ENCODE measurements around the gene COQ9. TPM values are rescaled to one million over a fixed set of nuclear protein-coding genes. Genes with fewer than 3 reads are reported as not detected.

COQ9 gene
- total RNA-seq, 1 experiment from 2014 or later: 67.4 TPM

GRCh38 chr16:57500578-57501111 lies 53.4 kb downstream of the COQ9 start:
- TF ChIP-seq EZH2 (IDR thresholded peaks at IDR 0.05; ENCODE audit: low read length, unreplicated experiment): no peak
- TF ChIP-seq CTCF (conservative IDR thresholded peaks at IDR 0.05; ENCODE audit: low read depth, low read length): no peak
- no peak for TF ChIP-seq EZH2phosphoT487 (IDR thresholded peaks at IDR 0.05; ENCODE audit: borderline replicate concordance, low read length)
- H3K9ac ChIP-seq (ENCODE audit: low read length): no peak overlapping the region
- intact Hi-C loops (cut with micrococcal nuclease): no loop called here
- no peaks in the 10 kb centered on the region for H3K36me3 ChIP-seq (ENCODE audit: low read depth, low read length)
- no peaks in the 10 kb centered on the region for H4K20me1 ChIP-seq (ENCODE audit: low read length)
- no peak overlapping the region for H2AFZ ChIP-seq (ENCODE audit: low read length)
- H3K4me3 ChIP-seq (ENCODE audit: low read length): no peak overlapping the region
- H3K9me2 ChIP-seq (replicated peaks; ENCODE audit: low read length): no peaks in the 10 kb centered on the region
- no peak for ATAC-seq
- H3K27me3 ChIP-seq (ENCODE audit: low read length): no peaks in the 10 kb centered on the region
- ChIA-PET POLR2A (ENCODE audit: unreplicated experiment) (no interaction called here), CTCF (interaction anchor here (0.9 kb wide), 1 partner anchor 13 kb away, joined by 4 read pairs; no protein-coding TSS in a partner anchor)
- no peaks in the 10 kb centered on the region for H3K4me1 ChIP-seq (ENCODE audit: insufficient read depth, low read length)
- no peak overlapping the region for H3K4me2 ChIP-seq (ENCODE audit: low read length)
- no peaks in the 10 kb centered on the region for H3F3A ChIP-seq (ENCODE audit: low read length, unreplicated experiment)
- no peaks in the 10 kb centered on the region for H3K9me3 ChIP-seq (ENCODE audit: low read length)
- no TSS peak for BruUV-seq (replicated peaks)
- no peak for DNase-seq
- no peaks in the 10 kb centered on the region for H3K79me2 ChIP-seq (ENCODE audit: low read length)
- H3K27ac ChIP-seq (ENCODE audit: low read length): no peak overlapping the region

GRCh38 chr16:57501492-57501891 lies 54.2 kb downstream of the COQ9 start:
- no peak overlapping the region for H3K27ac ChIP-seq (ENCODE audit: low read length)
- BruUV-seq (replicated peaks): no TSS peak
- H3K4me3 ChIP-seq (ENCODE audit: low read length): no peak overlapping the region
- ATAC-seq: no peak
- intact Hi-C loops (cut with micrococcal nuclease): no loop called here
- H3K9ac ChIP-seq (ENCODE audit: low read length): no peak overlapping the region
- no peak for DNase-seq
- H3K79me2 ChIP-seq (ENCODE audit: low read length): no peaks in the 10 kb centered on the region
- H2AFZ ChIP-seq (ENCODE audit: low read length): no peak overlapping the region
- no peaks in the 10 kb centered on the region for H3K9me2 ChIP-seq (replicated peaks; ENCODE audit: low read length)
- H3F3A ChIP-seq (ENCODE audit: low read length, unreplicated experiment): no peaks in the 10 kb centered on the region
- POLR2A ChIA-PET (ENCODE audit: unreplicated experiment): no interaction called here
- TF ChIP-seq EZH2phosphoT487 (IDR thresholded peaks at IDR 0.05; ENCODE audit: borderline replicate concordance, low read length): no peak
- no peak for TF ChIP-seq EZH2 (IDR thresholded peaks at IDR 0.05; ENCODE audit: low read length, unreplicated experiment)
- TF ChIP-seq CTCF (conservative IDR thresholded peaks at IDR 0.05; ENCODE audit: low read depth, low read length): no peak
- H3K9me3 ChIP-seq (ENCODE audit: low read length): no peaks in the 10 kb centered on the region
- no peaks in the 10 kb centered on the region for H3K27me3 ChIP-seq (ENCODE audit: low read length)
- H3K4me1 ChIP-seq (ENCODE audit: insufficient read depth, low read length): no peaks in the 10 kb centered on the region
- no peak overlapping the region for H3K4me2 ChIP-seq (ENCODE audit: low read length)
- no peaks in the 10 kb centered on the region for H3K36me3 ChIP-seq (ENCODE audit: low read depth, low read length)
- H4K20me1 ChIP-seq (ENCODE audit: low read length): no peaks in the 10 kb centered on the region
- CTCF ChIA-PET: no interaction called here

GRCh38 chr16:57502048-57502775 lies 54.9 kb downstream of the COQ9 start:
- Histone ChIP-seq H3K27ac (ENCODE audit: low read length) (no peak overlapping the region), H3K9me3 (ENCODE audit: low read length) (no peaks in the 10 kb centered on the region), H3K9ac (ENCODE audit: low read length) (no peak overlapping the region), H3K4me1 (ENCODE audit: insufficient read depth, low read length) (no peaks in the 10 kb centered on the region), H3K27me3 (ENCODE audit: low read length) (no peaks in the 10 kb centered on the region), H3K4me3 (ENCODE audit: low read length) (no peak overlapping the region), H3K36me3 (ENCODE audit: low read depth, low read length) (no peaks in the 10 kb centered on the region), H3K9me2 (replicated peaks; ENCODE audit: low read length) (no peaks in the 10 kb centered on the region), H3F3A (ENCODE audit: low read length, unreplicated experiment) (no peaks in the 10 kb centered on the region), H3K4me2 (ENCODE audit: low read length) (no peak overlapping the region), H2AFZ (ENCODE audit: low read length) (no peak overlapping the region), H4K20me1 (ENCODE audit: low read length) (no peaks in the 10 kb centered on the region), H3K79me2 (ENCODE audit: low read length) (no peaks in the 10 kb centered on the region)
- DNase-seq (no peak), ATAC-seq (no peak)
- ChIA-PET POLR2A (ENCODE audit: unreplicated experiment) (no interaction called here), CTCF (no interaction called here)
- TF ChIP-seq EZH2phosphoT487 (IDR thresholded peaks at IDR 0.05; ENCODE audit: borderline replicate concordance, low read length): no peak
- no peak for TF ChIP-seq CTCF (conservative IDR thresholded peaks at IDR 0.05; ENCODE audit: low read depth, low read length)
- TF ChIP-seq EZH2 (IDR thresholded peaks at IDR 0.05; ENCODE audit: low read length, unreplicated experiment): no peak
- intact Hi-C loops (cut with micrococcal nuclease): no loop called here
- BruUV-seq (replicated peaks): no TSS peak
